Lung (tissue), 12 donors: Measurements from ENCODE around the gene MTRFR. TPM values are rescaled to one million over a fixed set of nuclear protein-coding genes. Genes with fewer than 3 reads are reported as not detected.

Experiments
- ATAC-seq: fragments of 200-7000 bp; cut with Tn5 transposase; one replicate; pipeline ENCODE4 v1.9.1; 2020; ENCODE audit warnings: moderate number of reproducible peaks; ENCODE audit not compliant: insufficient read depth, low FRiP score
- DNase-seq, 3 donors: peaks; one replicate each; pipeline ENCODE4 v3.0.0-alpha.2; 2013 to 2017
- H3K27ac ChIP-seq, 2 donors: one replicate each; pipeline ENCODE4 v1.5.1; 2013; ENCODE audit warnings: mild to moderate bottlenecking in 2 of 2, moderate library complexity in 2 of 2, control low read depth in 1 of 2, inconsistent platforms in 1 of 2, low read depth in 1 of 2, low read length in 1 of 2
- H3K27me3 ChIP-seq, 3 donors: one replicate each; pipeline ENCODE4 v1.5.1; 2013; ENCODE audit warnings: low read length in 2 of 3; ENCODE audit not compliant: control insufficient read depth in 3 of 3, insufficient read depth in 3 of 3
- H3K36me3 ChIP-seq, 4 donors: one replicate each; pipeline ENCODE4 v1.5.1; 2013; ENCODE audit warnings: low read length in 4 of 4, mild to moderate bottlenecking in 1 of 4, moderate library complexity in 1 of 4; ENCODE audit not compliant: control insufficient read depth in 4 of 4, insufficient read depth in 4 of 4
- H3K4me1 ChIP-seq, 5 donors: one replicate each; pipeline ENCODE4 v1.5.1; 2013; ENCODE audit warnings: low read length in 5 of 5, mild to moderate bottlenecking in 2 of 5, moderate library complexity in 1 of 5; ENCODE audit not compliant: control insufficient read depth in 5 of 5, insufficient read depth in 5 of 5
- H3K4me3 ChIP-seq: one replicate; pipeline ENCODE4 v1.5.1; 2013; ENCODE audit warnings: mild to moderate bottlenecking, control low read depth, moderate library complexity
- H3K9ac ChIP-seq, 2 donors: one replicate each; pipeline ENCODE4 v1.5.1; 2013; ENCODE audit warnings: low read length in 2 of 2, control low read depth in 1 of 2; ENCODE audit not compliant: insufficient read depth in 1 of 2
- H3K9me3 ChIP-seq, 4 donors: one replicate each; pipeline ENCODE4 v1.5.1; 2013; ENCODE audit warnings: low read length in 3 of 4, mild to moderate bottlenecking in 1 of 4, moderate library complexity in 1 of 4; ENCODE audit not compliant: control insufficient read depth in 4 of 4, insufficient read depth in 3 of 4
- CTCF ChIP-seq: IDR thresholded peaks from 2 replicates; pipeline ENCODE4 v1.5.1; 2012; ENCODE audit warnings: mild to moderate bottlenecking; ENCODE audit errors: control extremely low read depth, extremely low read depth
- WGBS, 2 donors: extraction: QIAGEN DNeasy Blood & Tissue Kit; methylation state at CpG; one replicate each; pipeline ENCODE4 v1.1.7; 2013; 5-methylcytosine and 5-hydroxymethylcytosine counted together
- polyA plus RNA-seq, 2 donors: library from polyadenylated mRNA; stranded (reverse); fragments of 200-250 nt; gene quantifications; one replicate each; pipeline ENCODE4 v1.2.1, GENCODE V29; 2013
- total RNA-seq, 2 donors: library from RNA; depleted of rRNA in 1 of 2; stranded (reverse); fragments of >200 nt in 1 of 2; gene quantifications; one replicate each; pipeline ENCODE4 v1.2.1, GENCODE V29; 2014 to 2021
- donor health status: control.
- donor health status: control.
- donor health status: Bipolar disorder and iron deficiency.
- donor health status: healthy.
- donor health status: DM: yes; HTN: yes; CAD: no.

Gene MTRFR
- total and polyA plus RNA-seq, 4 donors = 8.8 to 21.6 (median 16.3) TPM

GRCh38 chr12:123286652-123287373 is 53.6 kb downstream of the MTRFR start:
- peaks cover under 1 to 4% (median 4%) of the 10 kb centered on the region in 4 donors for H3K36me3 ChIP-seq
- no peaks in the 10 kb centered on the region for H3K4me1 ChIP-seq
- H3K4me3 ChIP-seq = no peak overlapping the region
- H3K9me3 ChIP-seq = no peaks in the 10 kb centered on the region
- no peak overlapping the region for H3K9ac ChIP-seq
- ATAC-seq (no peak), DNase-seq (no peak)
- H3K27ac ChIP-seq = no peak overlapping the region
- H3K27me3 ChIP-seq = no peaks in the 10 kb centered on the region
- 74 to 84% methylated on average over 9 of the region's 9 CpGs for WGBS, 2 donors
- TF ChIP-seq CTCF = no peak

GRCh38 chr12:123288751-123289346 is 55.6 kb downstream of the MTRFR start:
- DNase-seq (no peak), ATAC-seq (no peak)
- 95 to 97% methylated on average over 20 of the region's 20 CpGs for WGBS, 2 donors
- TF ChIP-seq CTCF = no peak
- Histone ChIP-seq H3K27ac (no peak overlapping the region), H3K9ac (no peak overlapping the region), H3K9me3 (no peaks in the 10 kb centered on the region), H3K36me3 (peaks cover 5 to 14% (median 10%) of the 10 kb centered on the region in 4 donors), H3K4me1 (no peaks in the 10 kb centered on the region), H3K27me3 (no peaks in the 10 kb centered on the region), H3K4me3 (no peak overlapping the region)

GRCh38 chr12:123289911-123290310 is 56.7 kb downstream of the MTRFR start:
- no peak for DNase-seq
- TF ChIP-seq CTCF = no peak
- no peak overlapping the region for H3K4me3 ChIP-seq
- H3K9ac ChIP-seq = no peak overlapping the region
- 95 to 96% methylated on average over 11 of the region's 11 CpGs for WGBS, 2 donors
- H3K27me3 ChIP-seq = no peaks in the 10 kb centered on the region
- H3K36me3 ChIP-seq = peaks cover 9 to 17% (median 14%) of the 10 kb centered on the region in 4 donors
- H3K27ac ChIP-seq = no peak overlapping the region
- no peaks in the 10 kb centered on the region for H3K9me3 ChIP-seq
- no peak for ATAC-seq
- H3K4me1 ChIP-seq = no peaks in the 10 kb centered on the region
